Right ventricle myocardium inferior (tissue), 1 donor: Measurements from ENCODE around the gene ASAP3. TPM values are rescaled to one million over a fixed set of nuclear protein-coding genes. Genes with fewer than 3 reads are reported as not detected.
A peak's percentile ranks its signal among the peaks of the same experiment; 100 is the strongest.
"Not testable (repeated sequence)": the region's sequence is repeated elsewhere in the genome, so short reads cannot be mapped to it uniquely, and the experiment has no call there.

ENCODE experiments used
- ATAC-seq: fragments of 200-7000 bp; cut with Tn5 transposase; one replicate; pipeline ENCODE4 v1.9.1; 2020; ENCODE audit warnings: mild to moderate bottlenecking, moderate library complexity
- DNase-seq: peaks from one replicate; pipeline ENCODE4 v3.0.0; 2021; ENCODE audit errors: missing footprints
- intact Hi-C: fragments of 100-400 bp; cut with DNase I; formaldehyde crosslinking; loops from one replicate; pipeline ENCODE4 v1.11.0; 2022
- total RNA-seq: library from RNA; stranded (reverse); fragmentation: NEBNext Ultra II Directional; extraction: Animal tissue kit (Norgen Biotek cat#: 25700); gene quantifications from one replicate; pipeline ENCODE4 v1.2.1, GENCODE V29; 2021
- donor health status: DM: no; HTN: yes; CAD: no; lungs with severe emphysema.

The ASAP3 gene
- total RNA-seq, 1 donor from 2014 or later, result 44.3 TPM

GRCh38 chr1:23394684-23395083 lies 89.3 kb downstream of the ASAP3 start:
- DNase-seq, result peak; percentile 88
- peak; percentile 91 for ATAC-seq
- intact Hi-C loops, result loop anchor here (2.0 kb wide), 1 partner anchor 24 kb away; no protein-coding TSS in a partner anchor

GRCh38 chr1:23394181-23394580 lies 89.8 kb downstream of the ASAP3 start:
- ATAC-seq, result peak; percentile 66
- intact Hi-C loops, result loop anchor here (2.0 kb wide), 1 partner anchor 23 kb away; no protein-coding TSS in a partner anchor
- DNase-seq, result no peak

GRCh38 chr1:23393706-23394105 lies 90.3 kb downstream of the ASAP3 start:
- DNase-seq, result peak; percentile 85
- ATAC-seq, result peak; percentile 73
- intact Hi-C loops, result loop anchor here (2.0 kb wide), 1 partner anchor 23 kb away; no protein-coding TSS in a partner anchor

- DNase-seq (no peak), ATAC-seq (no peak)
- intact Hi-C loops, result no loop called here
Observed at GRCh38 chr1:23392125-23392855, 91.7 kb downstream of the ASAP3 start.

GRCh38 chr1:23389837-23390321 lies 94.1 kb downstream of the ASAP3 start:
- DNase-seq (no peak), ATAC-seq (no peak)
- intact Hi-C loops, result no loop called here

- DNase-seq (no peak), ATAC-seq (no peak)
- intact Hi-C loops, result no loop called here
Observed at GRCh38 chr1:23387494-23387893, 96.5 kb downstream of the ASAP3 start.

GRCh38 chr1:23385119-23385621 lies 98.8 kb downstream of the ASAP3 start:
- no peak for ATAC-seq
- intact Hi-C loops, result no loop called here
- no peak for DNase-seq

- DNase-seq (no peak), ATAC-seq (no peak)
- intact Hi-C loops, result no loop called here
Observed at GRCh38 chr1:23384312-23385058, 99.5 kb downstream of the ASAP3 start.

GRCh38 chr1:23383577-23384311 lies 100.2 kb downstream of the ASAP3 start:
- DNase-seq (no peak), ATAC-seq (peak; percentile 65)
- intact Hi-C loops, result no loop called here

- DNase-seq (no peak), ATAC-seq (no peak)
- intact Hi-C loops, result no loop called here
Observed at GRCh38 chr1:23381233-23381885, 102.6 kb downstream of the ASAP3 start.

GRCh38 chr1:23380719-23381118 lies 103.3 kb downstream of the ASAP3 start:
- DNase-seq (no peak), ATAC-seq (no peak)
- intact Hi-C loops, result no loop called here

- ATAC-seq, intact Hi-C loops, DNase-seq: not testable (repeated sequence)
Observed at GRCh38 chr1:23380236-23380635, 103.7 kb downstream of the ASAP3 start.

Other genes with a start within 250 kb of the ASAP3 start
- 59.3 TPM for gene HNRNPR, start 139.9 kb downstream of the ASAP3 start, total RNA-seq
- gene ZNF436, start 114.3 kb downstream of the ASAP3 start, total RNA-seq, result 13.4 TPM
- gene TCEA3, start 59.4 kb downstream of the ASAP3 start, total RNA-seq, result 73.6 TPM
- 0.76 TPM for gene E2F2, start 47.1 kb upstream of the ASAP3 start, total RNA-seq
- gene ID3, start 75.3 kb upstream of the ASAP3 start, total RNA-seq, result 90.3 TPM
- gene RPL11, start 207.6 kb upstream of the ASAP3 start, total RNA-seq, result 681 TPM